ENCODE results near the gene DERL3. TPM values are rescaled to one million over a fixed set of nuclear protein-coding genes. Genes with fewer than 3 reads are reported as not detected.

Gene DERL3
- total and polyA plus RNA-seq, 2 experiments from 2014 or later, result 13.6 to 19.5 TPM

DNA sequence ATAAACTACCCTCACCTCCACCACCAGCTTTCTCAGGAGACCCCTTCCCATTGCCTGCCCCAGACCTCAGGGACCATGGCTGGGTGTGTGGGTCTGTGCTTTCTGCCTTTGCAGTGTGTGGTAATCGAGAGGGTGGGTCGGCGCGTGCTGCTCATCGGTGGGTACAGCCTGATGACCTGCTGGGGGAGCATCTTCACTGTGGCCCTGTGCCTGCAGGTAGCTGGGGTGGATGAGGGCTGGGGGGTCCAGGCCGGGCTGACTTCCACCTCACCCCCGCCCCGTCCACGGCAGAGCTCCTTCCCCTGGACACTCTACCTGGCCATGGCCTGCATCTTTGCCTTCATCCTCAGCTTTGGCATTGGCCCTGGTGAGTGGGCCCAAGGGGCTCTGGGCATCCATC is 44.9 kb upstream of the DERL3 start:
- Histone ChIP-seq H3K79me2 (replicated peaks; ENCODE audit: insufficient read depth) (no peaks in the 10 kb centered on the region), H3K4me2 (no peak overlapping the region), H3K27ac (ENCODE audit: low read depth) (no peak overlapping the region), H3K27me3 (ENCODE audit: insufficient read depth) (no peaks in the 10 kb centered on the region), H3F3A (replicated peaks; ENCODE audit: low read depth) (no peaks in the 10 kb centered on the region), H3K36me3 (ENCODE audit: insufficient read depth) (no peaks in the 10 kb centered on the region), H3K4me3 (no peak overlapping the region), H4K20me1 (replicated peaks; ENCODE audit: insufficient read depth) (no peaks in the 10 kb centered on the region), H3K9me2 (ENCODE audit: insufficient read depth) (no peaks in the 10 kb centered on the region), H2AFZ (no peak overlapping the region), H3K4me1 (ENCODE audit: insufficient read depth) (no peaks in the 10 kb centered on the region)
- Mint-ChIP-seq H3K4me3 (no peak overlapping the region), H3K27ac (no peak overlapping the region), H3K9me3 (no peaks in the 10 kb centered on the region), H3K27me3 (ENCODE audit: insufficient read depth, low read depth, poor library complexity) (no peaks in the 10 kb centered on the region), H3K4me1 (peaks cover 3% of the 10 kb centered on the region; the same call in 2 of the 3 replicates), H3K36me3 (ENCODE audit: low read depth) (peaks cover 24% of the 10 kb centered on the region)
- ATAC-seq (no peak), DNase-seq (ENCODE audit: low spot score) (no peak)
- TF ChIP-seq, protein P1, sequence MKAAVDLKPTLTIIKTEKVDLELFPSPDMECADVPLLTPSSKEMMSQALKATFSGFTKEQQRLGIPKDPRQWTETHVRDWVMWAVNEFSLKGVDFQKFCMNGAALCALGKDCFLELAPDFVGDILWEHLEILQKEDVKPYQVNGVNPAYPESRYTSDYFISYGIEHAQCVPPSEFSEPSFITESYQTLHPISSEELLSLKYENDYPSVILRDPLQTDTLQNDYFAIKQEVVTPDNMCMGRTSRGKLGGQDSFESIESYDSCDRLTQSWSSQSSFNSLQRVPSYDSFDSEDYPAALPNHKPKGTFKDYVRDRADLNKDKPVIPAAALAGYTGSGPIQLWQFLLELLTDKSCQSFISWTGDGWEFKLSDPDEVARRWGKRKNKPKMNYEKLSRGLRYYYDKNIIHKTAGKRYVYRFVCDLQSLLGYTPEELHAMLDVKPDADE (IDR thresholded peaks at IDR 0.05), result no peak
- no peak for TF ChIP-seq ZNF331 (CRISPR knock-in tag; IDR thresholded peaks at IDR 0.05; ENCODE audit: low read depth)
- TF ChIP-seq EZH2phosphoT487 (IDR thresholded peaks at IDR 0.05; ENCODE audit: unreplicated experiment), result no peak
- no peak for TF ChIP-seq JUNB (IDR thresholded peaks at IDR 0.05; ENCODE audit: unreplicated experiment)

DNA sequence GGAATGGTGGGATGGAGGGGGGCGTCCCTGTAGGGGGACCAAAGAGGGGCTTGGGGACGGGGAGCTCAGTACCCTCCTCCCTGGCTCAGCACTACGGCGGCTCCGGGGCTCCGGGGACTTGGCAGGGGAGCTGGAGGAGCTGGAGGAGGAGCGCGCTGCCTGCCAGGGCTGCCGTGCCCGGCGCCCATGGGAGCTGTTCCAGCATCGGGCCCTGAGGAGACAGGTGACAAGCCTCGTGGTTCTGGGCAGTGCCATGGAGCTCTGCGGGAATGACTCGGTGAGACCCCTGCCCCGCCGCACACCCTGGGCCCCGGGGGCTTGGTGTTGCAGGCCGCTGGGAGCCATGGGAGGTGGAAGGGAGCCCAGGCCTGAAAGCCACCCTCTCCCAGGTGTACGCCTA is 43.6 kb upstream of the DERL3 start:
- Mint-ChIP-seq H3K4me3 (no peak overlapping the region), H3K9me3 (no peaks in the 10 kb centered on the region), H3K27me3 (ENCODE audit: insufficient read depth, low read depth, poor library complexity) (no peaks in the 10 kb centered on the region), H3K36me3 (ENCODE audit: low read depth) (peaks cover 30% of the 10 kb centered on the region), H3K27ac (no peak overlapping the region), H3K4me1 (peaks cover 3% of the 10 kb centered on the region; the same call in 2 of the 3 replicates)
- Histone ChIP-seq H3K9me2 (ENCODE audit: insufficient read depth) (no peaks in the 10 kb centered on the region), H3K27me3 (ENCODE audit: insufficient read depth) (no peaks in the 10 kb centered on the region), H2AFZ (no peak overlapping the region), H3K4me2 (no peak overlapping the region), H3K4me3 (no peak overlapping the region), H3K27ac (ENCODE audit: low read depth) (no peak overlapping the region), H4K20me1 (replicated peaks; ENCODE audit: insufficient read depth) (no peaks in the 10 kb centered on the region), H3F3A (replicated peaks; ENCODE audit: low read depth) (no peaks in the 10 kb centered on the region), H3K4me1 (ENCODE audit: insufficient read depth) (no peaks in the 10 kb centered on the region), H3K79me2 (replicated peaks; ENCODE audit: insufficient read depth) (no peaks in the 10 kb centered on the region), H3K36me3 (ENCODE audit: insufficient read depth) (no peaks in the 10 kb centered on the region)
- no peak for ATAC-seq
- no peak for DNase-seq (ENCODE audit: low spot score)
- TF ChIP-seq EZH2phosphoT487 (IDR thresholded peaks at IDR 0.05; ENCODE audit: unreplicated experiment) (no peak), NANOG (IDR thresholded peaks at IDR 0.05; ENCODE audit: borderline replicate concordance) (no peak), STAT1 (IDR thresholded peaks at IDR 0.05; ENCODE audit: unreplicated experiment) (no peak), ZNF114 (CRISPR knock-in tag; IDR thresholded peaks at IDR 0.05) (no peak), CREB1 (CRISPR knock-in tag; IDR thresholded peaks at IDR 0.05; ENCODE audit: low read depth) (no peak), POLR2AphosphoS5 (IDR thresholded peaks at IDR 0.05; ENCODE audit: low read depth) (no peak)
- TF ChIP-seq, protein P2, sequence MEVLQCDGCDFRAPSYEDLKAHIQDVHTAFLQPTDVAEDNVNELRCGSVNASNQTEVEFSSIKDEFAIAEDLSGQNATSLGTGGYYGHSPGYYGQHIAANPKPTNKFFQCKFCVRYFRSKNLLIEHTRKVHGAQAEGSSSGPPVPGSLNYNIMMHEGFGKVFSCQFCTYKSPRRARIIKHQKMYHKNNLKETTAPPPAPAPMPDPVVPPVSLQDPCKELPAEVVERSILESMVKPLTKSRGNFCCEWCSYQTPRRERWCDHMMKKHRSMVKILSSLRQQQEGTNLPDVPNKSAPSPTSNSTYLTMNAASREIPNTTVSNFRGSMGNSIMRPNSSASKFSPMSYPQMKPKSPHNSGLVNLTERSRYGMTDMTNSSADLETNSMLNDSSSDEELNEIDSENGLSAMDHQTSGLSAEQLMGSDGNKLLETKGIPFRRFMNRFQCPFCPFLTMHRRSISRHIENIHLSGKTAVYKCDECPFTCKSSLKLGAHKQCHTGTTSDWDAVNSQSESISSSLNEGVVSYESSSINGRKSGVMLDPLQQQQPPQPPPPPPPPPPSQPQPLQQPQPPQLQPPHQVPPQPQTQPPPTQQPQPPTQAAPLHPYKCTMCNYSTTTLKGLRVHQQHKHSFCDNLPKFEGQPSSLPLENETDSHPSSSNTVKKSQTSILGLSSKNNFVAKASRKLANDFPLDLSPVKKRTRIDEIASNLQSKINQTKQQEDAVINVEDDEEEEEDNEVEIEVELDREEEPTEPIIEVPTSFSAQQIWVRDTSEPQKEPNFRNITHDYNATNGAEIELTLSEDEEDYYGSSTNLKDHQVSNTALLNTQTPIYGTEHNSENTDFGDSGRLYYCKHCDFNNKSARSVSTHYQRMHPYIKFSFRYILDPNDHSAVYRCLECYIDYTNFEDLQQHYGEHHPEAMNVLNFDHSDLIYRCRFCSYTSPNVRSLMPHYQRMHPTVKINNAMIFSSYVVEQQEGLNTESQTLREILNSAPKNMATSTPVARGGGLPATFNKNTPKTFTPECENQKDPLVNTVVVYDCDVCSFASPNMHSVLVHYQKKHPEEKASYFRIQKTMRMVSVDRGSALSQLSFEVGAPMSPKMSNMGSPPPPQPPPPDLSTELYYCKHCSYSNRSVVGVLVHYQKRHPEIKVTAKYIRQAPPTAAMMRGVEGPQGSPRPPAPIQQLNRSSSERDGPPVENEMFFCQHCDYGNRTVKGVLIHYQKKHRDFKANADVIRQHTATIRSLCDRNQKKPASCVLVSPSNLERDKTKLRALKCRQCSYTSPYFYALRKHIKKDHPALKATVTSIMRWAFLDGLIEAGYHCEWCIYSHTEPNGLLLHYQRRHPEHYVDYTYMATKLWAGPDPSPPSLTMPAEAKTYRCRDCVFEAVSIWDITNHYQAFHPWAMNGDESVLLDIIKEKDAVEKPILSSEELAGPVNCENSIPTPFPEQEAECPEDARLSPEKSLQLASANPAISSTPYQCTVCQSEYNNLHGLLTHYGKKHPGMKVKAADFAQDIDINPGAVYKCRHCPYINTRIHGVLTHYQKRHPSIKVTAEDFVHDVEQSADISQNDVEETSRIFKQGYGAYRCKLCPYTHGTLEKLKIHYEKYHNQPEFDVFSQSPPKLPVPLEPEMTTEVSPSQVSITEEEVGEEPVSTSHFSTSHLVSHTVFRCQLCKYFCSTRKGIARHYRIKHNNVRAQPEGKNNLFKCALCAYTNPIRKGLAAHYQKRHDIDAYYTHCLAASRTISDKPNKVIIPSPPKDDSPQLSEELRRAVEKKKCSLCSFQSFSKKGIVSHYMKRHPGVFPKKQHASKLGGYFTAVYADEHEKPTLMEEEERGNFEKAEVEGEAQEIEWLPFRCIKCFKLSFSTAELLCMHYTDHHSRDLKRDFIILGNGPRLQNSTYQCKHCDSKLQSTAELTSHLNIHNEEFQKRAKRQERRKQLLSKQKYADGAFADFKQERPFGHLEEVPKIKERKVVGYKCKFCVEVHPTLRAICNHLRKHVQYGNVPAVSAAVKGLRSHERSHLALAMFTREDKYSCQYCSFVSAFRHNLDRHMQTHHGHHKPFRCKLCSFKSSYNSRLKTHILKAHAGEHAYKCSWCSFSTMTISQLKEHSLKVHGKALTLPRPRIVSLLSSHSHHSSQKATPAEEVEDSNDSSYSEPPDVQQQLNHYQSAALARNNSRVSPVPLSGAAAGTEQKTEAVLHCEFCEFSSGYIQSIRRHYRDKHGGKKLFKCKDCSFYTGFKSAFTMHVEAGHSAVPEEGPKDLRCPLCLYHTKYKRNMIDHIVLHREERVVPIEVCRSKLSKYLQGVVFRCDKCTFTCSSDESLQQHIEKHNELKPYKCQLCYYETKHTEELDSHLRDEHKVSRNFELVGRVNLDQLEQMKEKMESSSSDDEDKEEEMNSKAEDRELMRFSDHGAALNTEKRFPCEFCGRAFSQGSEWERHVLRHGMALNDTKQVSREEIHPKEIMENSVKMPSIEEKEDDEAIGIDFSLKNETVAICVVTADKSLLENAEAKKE (CRISPR knock-in tag; IDR thresholded peaks at IDR 0.05), result no peak
- TF ChIP-seq, protein P1 (IDR thresholded peaks at IDR 0.05), result no peak
- TF ChIP-seq, protein P3, sequence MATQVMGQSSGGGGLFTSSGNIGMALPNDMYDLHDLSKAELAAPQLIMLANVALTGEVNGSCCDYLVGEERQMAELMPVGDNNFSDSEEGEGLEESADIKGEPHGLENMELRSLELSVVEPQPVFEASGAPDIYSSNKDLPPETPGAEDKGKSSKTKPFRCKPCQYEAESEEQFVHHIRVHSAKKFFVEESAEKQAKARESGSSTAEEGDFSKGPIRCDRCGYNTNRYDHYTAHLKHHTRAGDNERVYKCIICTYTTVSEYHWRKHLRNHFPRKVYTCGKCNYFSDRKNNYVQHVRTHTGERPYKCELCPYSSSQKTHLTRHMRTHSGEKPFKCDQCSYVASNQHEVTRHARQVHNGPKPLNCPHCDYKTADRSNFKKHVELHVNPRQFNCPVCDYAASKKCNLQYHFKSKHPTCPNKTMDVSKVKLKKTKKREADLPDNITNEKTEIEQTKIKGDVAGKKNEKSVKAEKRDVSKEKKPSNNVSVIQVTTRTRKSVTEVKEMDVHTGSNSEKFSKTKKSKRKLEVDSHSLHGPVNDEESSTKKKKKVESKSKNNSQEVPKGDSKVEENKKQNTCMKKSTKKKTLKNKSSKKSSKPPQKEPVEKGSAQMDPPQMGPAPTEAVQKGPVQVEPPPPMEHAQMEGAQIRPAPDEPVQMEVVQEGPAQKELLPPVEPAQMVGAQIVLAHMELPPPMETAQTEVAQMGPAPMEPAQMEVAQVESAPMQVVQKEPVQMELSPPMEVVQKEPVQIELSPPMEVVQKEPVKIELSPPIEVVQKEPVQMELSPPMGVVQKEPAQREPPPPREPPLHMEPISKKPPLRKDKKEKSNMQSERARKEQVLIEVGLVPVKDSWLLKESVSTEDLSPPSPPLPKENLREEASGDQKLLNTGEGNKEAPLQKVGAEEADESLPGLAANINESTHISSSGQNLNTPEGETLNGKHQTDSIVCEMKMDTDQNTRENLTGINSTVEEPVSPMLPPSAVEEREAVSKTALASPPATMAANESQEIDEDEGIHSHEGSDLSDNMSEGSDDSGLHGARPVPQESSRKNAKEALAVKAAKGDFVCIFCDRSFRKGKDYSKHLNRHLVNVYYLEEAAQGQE (IDR thresholded peaks at IDR 0.05; ENCODE audit: unreplicated experiment), result no peak

Measured in GM23338 (cell line).